Uterus (tissue), 4 donors: ENCODE data around the gene MOB3A. TPM values are rescaled to one million over a fixed set of nuclear protein-coding genes. Genes with fewer than 3 reads are reported as not detected.
A peak's percentile ranks its signal among the peaks of the same experiment; 100 is the strongest.

Experiments used
- DNase-seq, 2 donors: peaks; one replicate each; pipeline ENCODE4 v3.0.0-alpha.2; 2019 to 2020
- H3K27ac ChIP-seq, 2 donors: fragments of 200-600 bp; sonication (generic); 1 replicate in 1 of 2; 2 replicates in 1 of 2; pipeline ENCODE4 v1.5.1; 2016 to 2018
- H3K27me3 ChIP-seq, 2 donors: fragments of 200-600 bp; sonication (generic); one replicate each; pipeline ENCODE4 v1.5.1; 2018 to 2019; ENCODE audit warnings: control low read depth in 1 of 2
- H3K36me3 ChIP-seq, 2 donors: fragments of 200-600 bp; sonication (generic); one replicate each; pipeline ENCODE4 v1.5.1; 2019; ENCODE audit warnings: control low read depth in 1 of 2
- H3K4me1 ChIP-seq, 2 donors: fragments of 200-600 bp; sonication (generic); one replicate each; pipeline ENCODE4 v1.5.1; 2018 to 2019; ENCODE audit warnings: control low read depth in 1 of 2
- H3K4me3 ChIP-seq, 2 donors: fragments of 200-600 bp; sonication (generic); 1 replicate in 1 of 2; 2 replicates in 1 of 2; pipeline ENCODE4 v1.5.1; 2018 to 2019; ENCODE audit warnings: mild to moderate bottlenecking in 1 of 2
- H3K9me3 ChIP-seq, 2 donors: fragments of 200-600 bp; sonication (generic); one replicate each; pipeline ENCODE4 v1.5.1; 2019; ENCODE audit warnings: control low read depth in 1 of 2
- CTCF ChIP-seq, 4 experiments: fragments of 200-600 bp in 2 of 4; fragments of 450-650 bp in 2 of 4; sonication (generic) in 2 of 4; IDR thresholded peaks; one replicate each; pipeline ENCODE4 v1.5.1; 2016 to 2019; ENCODE audit warnings: antibody characterized with exemption in 4 of 4, mild to moderate bottlenecking in 2 of 4, moderate library complexity in 1 of 4
- POLR2A ChIP-seq, 2 donors: fragments of 450-650 bp; IDR thresholded peaks; one replicate each; pipeline ENCODE4 v1.6.1; 2016; ENCODE audit warnings: antibody characterized with exemption in 2 of 2, mild to moderate bottlenecking in 1 of 2, moderate library complexity in 1 of 2
- intact Hi-C: fragments of 100-400 bp; cut with DNase I; formaldehyde crosslinking; loops from one replicate; pipeline ENCODE4 v1.15.1; 2023; ENCODE audit warnings: low total_unique reads
- total RNA-seq, 4 donors: library from RNA; depleted of rRNA in 3 of 4; stranded (reverse); fragments of >200 nt in 3 of 4; gene quantifications; one replicate each; pipeline versions ENCODE4 v1.1.0 to v1.2.4, GENCODE V29; 2014 to 2023
- donor health status: DM: yes; HTN: yes; CAD: no.

Gene MOB3A
- total RNA-seq, 4 donors from 2014 or later: 10.2 to 81.4 (median 20.7) TPM

GRCh38 chr19:2083174-2083854 lies 12.8 kb downstream of the MOB3A start:
- intact Hi-C loops: no loop called here
- Histone ChIP-seq H3K27ac (peak overlapping the region in 1 of 2 donors; percentile 61), H3K36me3 (no peaks in the 10 kb centered on the region), H3K27me3 (no peaks in the 10 kb centered on the region), H3K4me1 (peaks cover 0 to 4% of the 10 kb centered on the region in 2 donors), H3K4me3 (no peak overlapping the region), H3K9me3 (no peaks in the 10 kb centered on the region)
- DNase-seq: peak in 1 of 2 donors; percentile 25
- TF ChIP-seq CTCF (IDR thresholded peaks at IDR 0.05) (no peak), POLR2A (IDR thresholded peaks at IDR 0.05) (no peak)

GRCh38 chr19:2081873-2082810 lies 14.0 kb downstream of the MOB3A start:
- no peaks in the 10 kb centered on the region for H3K9me3 ChIP-seq
- DNase-seq: no peak
- no peaks in the 10 kb centered on the region for H3K36me3 ChIP-seq
- TF ChIP-seq CTCF (IDR thresholded peaks at IDR 0.05) (no peak), POLR2A (IDR thresholded peaks at IDR 0.05) (no peak)
- no peak overlapping the region for H3K4me3 ChIP-seq
- H3K27ac ChIP-seq: peak overlapping the region in 1 of 2 donors; percentile 6
- intact Hi-C loops: no loop called here
- peaks cover 0 to 4% of the 10 kb centered on the region in 2 donors for H3K4me1 ChIP-seq
- no peaks in the 10 kb centered on the region for H3K27me3 ChIP-seq

- Histone ChIP-seq H3K4me3 (no peak overlapping the region), H3K27ac (no peak overlapping the region), H3K4me1 (peaks cover 0 to 4% of the 10 kb centered on the region in 2 donors), H3K27me3 (no peaks in the 10 kb centered on the region), H3K9me3 (no peaks in the 10 kb centered on the region), H3K36me3 (no peaks in the 10 kb centered on the region)
- no peak for DNase-seq
- TF ChIP-seq CTCF (IDR thresholded peaks at IDR 0.05) (no peak), POLR2A (IDR thresholded peaks at IDR 0.05) (no peak)
- intact Hi-C loops: no loop called here
Observed at GRCh38 chr19:2080336-2080988, 15.7 kb downstream of the MOB3A start.

- no peak for DNase-seq
- H3K27ac ChIP-seq: no peak overlapping the region
- no peaks in the 10 kb centered on the region for H3K27me3 ChIP-seq
- H3K4me3 ChIP-seq: no peak overlapping the region
- TF ChIP-seq POLR2A (IDR thresholded peaks at IDR 0.05) (no peak), CTCF (IDR thresholded peaks at IDR 0.05) (no peak)
- H3K36me3 ChIP-seq: no peaks in the 10 kb centered on the region
- H3K9me3 ChIP-seq: no peaks in the 10 kb centered on the region
- intact Hi-C loops: no loop called here
- peaks cover 0 to 4% of the 10 kb centered on the region in 2 donors for H3K4me1 ChIP-seq
Observed at GRCh38 chr19:2079865-2080301, 16.2 kb downstream of the MOB3A start.
